Ishikawa (cell line): ENCODE results near the gene RAP1GAP.

Experiments
- CEBPB ChIP-seq: IDR thresholded peaks from 2 replicates; pipeline ENCODE4 v1.6.1; 2012
- CREB1 ChIP-seq: IDR thresholded peaks from 2 replicates; pipeline ENCODE4 v1.6.1; 2012; ENCODE audit warnings: low read depth
- EGR1 ChIP-seq: IDR thresholded peaks from 2 replicates; pipeline ENCODE4 v1.6.1; 2012
- EP300 ChIP-seq: IDR thresholded peaks from 2 replicates; pipeline ENCODE4 v1.6.1; 2012; ENCODE audit warnings: borderline replicate concordance
- FOXM1 ChIP-seq: IDR thresholded peaks from 2 replicates; pipeline ENCODE4 v1.6.1; 2012; ENCODE audit warnings: low read depth, borderline replicate concordance
- MAX ChIP-seq: IDR thresholded peaks from 2 replicates; pipeline ENCODE4 v1.6.1; 2012
- NFIC ChIP-seq: IDR thresholded peaks from 2 replicates; pipeline ENCODE4 v1.6.1; 2012
- RAD21 ChIP-seq: IDR thresholded peaks from 2 replicates; pipeline ENCODE4 v1.6.1; 2012; ENCODE audit warnings: low read depth
- REST ChIP-seq: IDR thresholded peaks from 2 replicates; pipeline ENCODE4 v1.6.1; 2012; ENCODE audit warnings: low read depth, mild to moderate bottlenecking
- TAF1 ChIP-seq: IDR thresholded peaks from 2 replicates; pipeline ENCODE4 v1.6.1; 2012; ENCODE audit warnings: low read depth, mild to moderate bottlenecking
- TCF12 ChIP-seq: IDR thresholded peaks from 2 replicates; pipeline ENCODE4 v1.6.1; 2012; ENCODE audit warnings: low read depth
- TEAD4 ChIP-seq: IDR thresholded peaks from 2 replicates; pipeline ENCODE4 v1.6.1; 2012
- USF1 ChIP-seq: IDR thresholded peaks from 2 replicates; pipeline ENCODE4 v1.6.1; 2012
- YY1 ChIP-seq: IDR thresholded peaks from 2 replicates; pipeline ENCODE4 v1.6.1; 2012; ENCODE audit warnings: low read depth
- ZBTB7A ChIP-seq: IDR thresholded peaks from 2 replicates; pipeline ENCODE4 v1.6.1; 2012; ENCODE audit warnings: low read depth

The RAP1GAP gene

GRCh38 chr1:21610027-21610426 lies 59.1 kb downstream of the RAP1GAP start:
- no peak for TF ChIP-seq RAD21
- no peak for TF ChIP-seq EGR1
- no peak for TF ChIP-seq CEBPB
- TF ChIP-seq ZBTB7A, result no peak
- TF ChIP-seq REST, result no peak
- TF ChIP-seq MAX, result no peak
- TF ChIP-seq TEAD4, result no peak
- no peak for TF ChIP-seq EP300
- no peak for TF ChIP-seq YY1
- TF ChIP-seq FOXM1, result no peak
- TF ChIP-seq TAF1, result no peak
- TF ChIP-seq CREB1, result no peak
- no peak for TF ChIP-seq TCF12
- TF ChIP-seq USF1, result no peak
- TF ChIP-seq NFIC, result no peak

- TF ChIP-seq TAF1 (no peak), MAX (no peak), CREB1 (no peak), TCF12 (no peak), RAD21 (no peak), ZBTB7A (no peak), USF1 (no peak), FOXM1 (no peak), EGR1 (no peak), REST (no peak), CEBPB (no peak)
These were observed 60.4 kb downstream of the RAP1GAP start for GRCh38 chr1:21608798-21609197.

- no peak for TF ChIP-seq TAF1
- TF ChIP-seq YY1, result no peak
- no peak for TF ChIP-seq ZBTB7A
- no peak for TF ChIP-seq TEAD4
- no peak for TF ChIP-seq CREB1
- no peak for TF ChIP-seq EGR1
- TF ChIP-seq CEBPB, result no peak
- TF ChIP-seq REST, result no peak
These were observed 61.3 kb downstream of the RAP1GAP start for GRCh38 chr1:21607549-21608529.

- no peak for TF ChIP-seq ZBTB7A
- no peak for TF ChIP-seq CREB1
- no peak for TF ChIP-seq EGR1
These were observed 63.0 kb downstream of the RAP1GAP start for GRCh38 chr1:21605964-21606705.
